ENCODE data around the gene CEP120.
"Not testable (repeated sequence)": the region's sequence is repeated elsewhere in the genome, so short reads cannot be mapped to it uniquely, and the experiment has no call there.

Gene CEP120

DNA sequence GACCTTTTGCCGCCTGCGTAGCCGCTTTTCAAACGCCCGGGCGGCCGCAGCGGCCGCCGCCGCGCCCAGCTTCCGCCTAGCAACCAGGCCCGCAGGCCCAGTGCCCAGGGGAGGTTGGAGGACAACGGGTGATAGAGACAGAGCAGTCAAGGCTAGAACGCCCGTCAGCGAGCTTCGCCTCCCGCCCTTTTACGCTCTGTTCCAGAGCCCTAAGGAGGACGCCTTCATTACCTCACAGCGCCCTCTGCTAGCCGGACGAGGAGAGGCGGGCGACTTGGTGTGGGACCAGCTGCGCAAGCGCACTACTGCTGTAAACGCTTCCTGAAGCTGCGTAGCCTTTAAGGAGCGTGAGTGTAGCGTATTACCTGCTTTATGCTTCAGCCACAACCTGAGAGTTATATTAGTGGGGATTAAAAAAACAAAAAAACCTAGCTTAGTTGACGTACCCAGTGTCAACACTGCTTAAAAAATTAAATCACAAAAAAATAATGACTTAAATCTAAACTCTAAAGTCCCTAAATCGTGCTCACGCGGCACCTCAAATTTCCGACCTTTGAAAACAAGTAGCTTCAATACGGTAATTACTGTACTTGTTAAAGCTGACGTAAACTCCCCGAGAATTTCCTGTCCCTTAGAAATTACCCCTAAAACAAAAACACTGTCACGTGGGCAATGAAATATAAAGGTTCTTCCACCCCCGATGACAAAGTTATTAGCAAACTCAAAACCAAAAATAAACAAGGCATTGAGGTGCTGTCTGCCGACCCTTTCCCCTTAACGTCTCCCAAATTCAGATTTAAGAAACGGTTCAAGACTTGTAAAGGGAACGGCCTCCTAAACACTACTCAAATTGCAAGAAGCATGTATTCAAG is at the start of gene CEP120:
TSS of gene CEP120 (minus strand) at position 126 of the 872 bp plus-strand sequence. CDS start 405 bp downstream, outside the sequence.
- H3K9me3 ChIP-seq (ENCODE audit: insufficient read depth, low read depth, low read length), result no peaks in the 10 kb centered on the region
- H2AFZ ChIP-seq (ENCODE audit: low read length), result peak within 1 kb of the TSS; percentile 96
- peak within 1 kb of the TSS; percentile 83 for H3K4me3 ChIP-seq (ENCODE audit: low read length, poor library complexity, severe bottlenecking)
- no peaks in the 10 kb centered on the region for H3K9me2 ChIP-seq (replicated peaks; ENCODE audit: low read depth, low read length)
- TF ChIP-seq, protein P1, sequence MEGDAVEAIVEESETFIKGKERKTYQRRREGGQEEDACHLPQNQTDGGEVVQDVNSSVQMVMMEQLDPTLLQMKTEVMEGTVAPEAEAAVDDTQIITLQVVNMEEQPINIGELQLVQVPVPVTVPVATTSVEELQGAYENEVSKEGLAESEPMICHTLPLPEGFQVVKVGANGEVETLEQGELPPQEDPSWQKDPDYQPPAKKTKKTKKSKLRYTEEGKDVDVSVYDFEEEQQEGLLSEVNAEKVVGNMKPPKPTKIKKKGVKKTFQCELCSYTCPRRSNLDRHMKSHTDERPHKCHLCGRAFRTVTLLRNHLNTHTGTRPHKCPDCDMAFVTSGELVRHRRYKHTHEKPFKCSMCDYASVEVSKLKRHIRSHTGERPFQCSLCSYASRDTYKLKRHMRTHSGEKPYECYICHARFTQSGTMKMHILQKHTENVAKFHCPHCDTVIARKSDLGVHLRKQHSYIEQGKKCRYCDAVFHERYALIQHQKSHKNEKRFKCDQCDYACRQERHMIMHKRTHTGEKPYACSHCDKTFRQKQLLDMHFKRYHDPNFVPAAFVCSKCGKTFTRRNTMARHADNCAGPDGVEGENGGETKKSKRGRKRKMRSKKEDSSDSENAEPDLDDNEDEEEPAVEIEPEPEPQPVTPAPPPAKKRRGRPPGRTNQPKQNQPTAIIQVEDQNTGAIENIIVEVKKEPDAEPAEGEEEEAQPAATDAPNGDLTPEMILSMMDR (conservative IDR thresholded peaks at IDR 0.05; ENCODE audit: low read length), result peak; percentile 61
- TF ChIP-seq EZH2phosphoT487 (IDR thresholded peaks at IDR 0.05; ENCODE audit: borderline replicate concordance), result no peak
- H3K79me2 ChIP-seq (ENCODE audit: insufficient read depth, low read length), result peaks cover 38% of the 10 kb centered on the region
- no peaks in the 10 kb centered on the region for H3K27me3 ChIP-seq (ENCODE audit: insufficient read depth, low read length, poor library complexity, severe bottlenecking)
- peak within 1 kb of the TSS; percentile 88 for H3K9ac ChIP-seq (ENCODE audit: low read depth, low read length, poor library complexity, severe bottlenecking)
- no peaks in the 10 kb centered on the region for H3F3A ChIP-seq (ENCODE audit: low read depth)
- peaks cover 4% of the 10 kb centered on the region for H4K20me1 ChIP-seq (ENCODE audit: insufficient read depth, low read length, poor library complexity, severe bottlenecking)
- H3K4me1 ChIP-seq (ENCODE audit: insufficient read depth, low read length, poor library complexity, severe bottlenecking), result peaks cover 21% of the 10 kb centered on the region
- peak within 1 kb of the TSS; percentile 94 for H3K4me2 ChIP-seq (ENCODE audit: low read depth, low read length, poor library complexity, severe bottlenecking)
- no peaks in the 10 kb centered on the region for H3K36me3 ChIP-seq (ENCODE audit: insufficient read depth, low read length)

DNA sequence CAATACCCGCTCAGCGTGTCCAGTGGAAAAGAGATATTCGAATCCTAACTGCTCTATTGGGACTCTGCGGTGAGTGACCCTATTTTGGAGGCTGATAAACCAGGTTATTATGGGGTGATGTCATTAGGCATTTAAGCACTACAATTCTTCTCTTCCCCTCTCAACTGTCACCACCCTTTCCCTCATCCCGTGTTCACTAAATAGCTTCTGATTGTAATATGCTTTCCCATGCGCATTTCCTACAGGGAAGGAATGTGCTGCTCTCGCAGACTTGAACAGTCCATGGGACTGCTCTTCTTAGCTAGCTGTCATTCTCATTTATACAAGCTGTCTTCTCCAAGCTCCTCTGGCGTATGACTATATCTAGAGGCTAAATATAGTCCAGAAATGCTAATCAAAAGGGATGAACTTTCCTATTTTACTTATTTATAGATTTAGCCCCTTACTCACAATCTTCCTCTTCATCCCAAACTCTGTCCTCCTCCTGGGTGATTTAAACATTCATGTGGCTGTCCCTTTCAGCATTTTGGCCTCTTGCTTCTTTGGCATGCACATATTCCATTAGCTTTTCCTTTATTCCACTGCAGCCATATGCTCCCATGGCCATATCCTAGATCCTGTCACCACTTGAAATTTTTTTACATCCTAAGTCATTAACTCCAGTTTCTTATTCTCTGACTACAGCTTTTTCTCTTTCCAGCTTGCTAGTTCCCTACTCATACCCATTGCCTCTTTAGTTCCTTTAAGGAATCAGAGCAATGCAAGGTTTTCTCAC is 49.1 kb upstream of the CEP120 start:
- Histone ChIP-seq H3K4me3 (ENCODE audit: low read length, poor library complexity, severe bottlenecking) (no peak overlapping the region), H3K9me3 (ENCODE audit: insufficient read depth, low read depth, low read length) (no peaks in the 10 kb centered on the region), H3K9ac (ENCODE audit: low read depth, low read length, poor library complexity, severe bottlenecking) (no peak overlapping the region), H4K20me1 (ENCODE audit: insufficient read depth, low read length, poor library complexity, severe bottlenecking) (no peaks in the 10 kb centered on the region), H2AFZ (ENCODE audit: low read length) (no peak overlapping the region), H3K79me2 (ENCODE audit: insufficient read depth, low read length) (no peaks in the 10 kb centered on the region), H3K27me3 (ENCODE audit: insufficient read depth, low read length, poor library complexity, severe bottlenecking) (no peaks in the 10 kb centered on the region), H3K36me3 (ENCODE audit: insufficient read depth, low read length) (no peaks in the 10 kb centered on the region), H3K4me2 (ENCODE audit: low read depth, low read length, poor library complexity, severe bottlenecking) (no peak overlapping the region), H3K4me1 (ENCODE audit: insufficient read depth, low read length, poor library complexity, severe bottlenecking) (no peaks in the 10 kb centered on the region), H3K9me2 (replicated peaks; ENCODE audit: low read depth, low read length) (no peaks in the 10 kb centered on the region), H3F3A (ENCODE audit: low read depth) (no peaks in the 10 kb centered on the region)
- TF ChIP-seq, protein P1 (conservative IDR thresholded peaks at IDR 0.05; ENCODE audit: low read length), result no peak

DNA sequence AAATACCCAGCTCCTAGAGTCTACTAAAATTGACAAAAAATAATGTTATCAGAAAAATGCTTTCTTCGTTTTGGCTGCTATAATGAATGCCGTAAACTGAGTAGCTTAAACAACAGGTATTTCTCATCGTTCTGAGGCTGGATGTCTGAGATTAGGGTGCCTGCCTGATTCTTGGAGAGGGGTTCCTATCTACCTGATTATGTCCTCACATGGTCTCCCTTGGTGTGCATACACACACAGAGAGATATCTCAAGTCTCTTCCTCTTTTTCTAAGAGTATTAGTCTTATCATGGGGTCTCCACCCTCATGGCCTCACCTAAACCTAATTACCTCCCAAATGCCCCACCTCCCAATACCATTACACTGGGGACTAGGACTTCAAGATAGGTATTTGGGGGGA is 48.2 kb upstream of the CEP120 start:
- Histone ChIP-seq H3K4me1 (ENCODE audit: insufficient read depth, low read length, poor library complexity, severe bottlenecking) (no peaks in the 10 kb centered on the region), H3K4me3 (ENCODE audit: low read length, poor library complexity, severe bottlenecking) (no peak overlapping the region), H3K9me2 (replicated peaks; ENCODE audit: low read depth, low read length) (no peaks in the 10 kb centered on the region)

DNA sequence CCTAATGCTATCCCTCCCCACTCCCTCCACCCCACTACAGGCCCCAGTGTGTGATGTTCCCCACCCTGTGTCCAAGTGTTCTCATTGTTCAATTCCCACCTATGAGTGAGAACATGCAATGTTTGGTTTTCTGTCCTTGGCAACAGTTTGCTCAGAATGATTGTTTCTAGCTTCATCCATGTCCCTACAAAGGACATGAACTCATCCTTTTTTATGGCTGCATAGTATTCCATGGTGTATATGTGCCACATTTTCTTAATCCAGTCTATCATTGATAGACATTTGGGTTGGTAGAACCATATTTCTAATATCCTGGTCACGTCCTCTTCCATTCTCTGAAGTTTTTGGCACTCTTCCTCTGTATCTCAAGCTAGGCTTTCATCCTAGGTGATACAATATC is 43.6 kb upstream of the CEP120 start:
- H3K9me3 ChIP-seq (ENCODE audit: insufficient read depth, low read depth, low read length); H3K36me3 ChIP-seq (ENCODE audit: insufficient read depth, low read length); H3F3A ChIP-seq (ENCODE audit: low read depth); H3K27me3 ChIP-seq (ENCODE audit: insufficient read depth, low read length, poor library complexity, severe bottlenecking); H3K4me2 ChIP-seq (ENCODE audit: low read depth, low read length, poor library complexity, severe bottlenecking); H3K9me2 ChIP-seq (replicated peaks; ENCODE audit: low read depth, low read length); H4K20me1 ChIP-seq (ENCODE audit: insufficient read depth, low read length, poor library complexity, severe bottlenecking); H2AFZ ChIP-seq (ENCODE audit: low read length); H3K79me2 ChIP-seq (ENCODE audit: insufficient read depth, low read length); H3K9ac ChIP-seq (ENCODE audit: low read depth, low read length, poor library complexity, severe bottlenecking); H3K4me1 ChIP-seq (ENCODE audit: insufficient read depth, low read length, poor library complexity, severe bottlenecking); H3K4me3 ChIP-seq (ENCODE audit: low read length, poor library complexity, severe bottlenecking): not testable (repeated sequence)

More for the DNA sequence above, 48.2 kb upstream of the CEP120 start:
- Histone ChIP-seq H2AFZ (ENCODE audit: low read length) (no peak overlapping the region), H3K79me2 (ENCODE audit: insufficient read depth, low read length) (no peaks in the 10 kb centered on the region), H3K4me2 (ENCODE audit: low read depth, low read length, poor library complexity, severe bottlenecking) (no peak overlapping the region), H3F3A (ENCODE audit: low read depth) (no peaks in the 10 kb centered on the region), H3K27me3 (ENCODE audit: insufficient read depth, low read length, poor library complexity, severe bottlenecking) (no peaks in the 10 kb centered on the region), H3K36me3 (ENCODE audit: insufficient read depth, low read length) (no peaks in the 10 kb centered on the region), H4K20me1 (ENCODE audit: insufficient read depth, low read length, poor library complexity, severe bottlenecking) (no peaks in the 10 kb centered on the region), H3K9me3 (ENCODE audit: insufficient read depth, low read depth, low read length) (no peaks in the 10 kb centered on the region), H3K9ac (ENCODE audit: low read depth, low read length, poor library complexity, severe bottlenecking) (no peak overlapping the region)
- TF ChIP-seq, protein P1 (conservative IDR thresholded peaks at IDR 0.05; ENCODE audit: low read length), result no peak
- TF ChIP-seq EZH2phosphoT487 (IDR thresholded peaks at IDR 0.05; ENCODE audit: borderline replicate concordance), result no peak
